Erythroblast (primary cell): ENCODE measurements around the gene CGREF1.

Experiments
- GATA1 ChIP-seq: IDR thresholded peaks from 2 replicates; pipeline ENCODE4 v1.6.1; 2011; ENCODE audit warnings: low read depth, mild to moderate bottlenecking, control low read depth, low read length, moderate library complexity
- POLR2A ChIP-seq: IDR thresholded peaks from 2 replicates; pipeline ENCODE4 v1.6.1; 2011; ENCODE audit warnings: mild to moderate bottlenecking, low read length

- TF ChIP-seq POLR2A (no peak), GATA1 (no peak)
These were observed 35.6 kb upstream of the CGREF1 start for GRCh38 chr2:27154488-27154887.
